K562 (cell line): ENCODE data around the gene ARHGAP32. TPM values are rescaled to one million over a fixed set of nuclear protein-coding genes. Genes with fewer than 3 reads are reported as not detected.

Experiments
- EWSR1 ChIP-seq: fragments of 450-650 bp; IDR thresholded peaks from 2 replicates; pipeline ENCODE4 v1.6.1; 2018; ENCODE audit warnings: borderline replicate concordance, mild to moderate bottlenecking, low read depth, moderate library complexity; ENCODE audit not compliant: partially characterized antibody
- HDAC6 ChIP-seq: IDR thresholded peaks from 2 replicates; pipeline ENCODE4 v1.6.1; 2012; ENCODE audit warnings: low read depth, mild to moderate bottlenecking, control low read depth, inconsistent platforms, low read length, moderate library complexity
- RFX1 ChIP-seq: fragments of 450-650 bp; IDR thresholded peaks from 2 replicates; pipeline ENCODE4 v1.6.1; 2016; ENCODE audit warnings: mild to moderate bottlenecking, moderate library complexity
- SMAD1 ChIP-seq: fragments of 150-350 bp; IDR thresholded peaks from 2 replicates; pipeline ENCODE4 v1.6.1; 2014; ENCODE audit warnings: low read length, low read depth; ENCODE audit not compliant: partially characterized antibody
- SMARCB1 ChIP-seq: IDR thresholded peaks from 2 replicates; pipeline ENCODE4 v1.6.1; 2011; ENCODE audit warnings: improper control_type of control experiment, low read depth; ENCODE audit not compliant: insufficient read length
- ZNF12 ChIP-seq: sonication (generic); formaldehyde crosslinking; IDR thresholded peaks from 2 replicates; pipeline ENCODE4 v1.4.0; 2020; ENCODE audit warnings: mild to moderate bottlenecking, missing genetic modification reagents
- ZNF124 ChIP-seq: sonication (generic); formaldehyde crosslinking; IDR thresholded peaks from 2 replicates; pipeline ENCODE4 v1.8.1; 2022; ENCODE audit warnings: missing genetic modification reagents
- ZNF668 ChIP-seq: fragments of 250-450 bp; sonication (Bioruptor Pico); IDR thresholded peaks from 2 replicates; pipeline ENCODE4 v1.8.0; 2022; ENCODE audit warnings: mild to moderate bottlenecking, inconsistent platforms
- polyA plus RNA-seq, 8 experiments: library from polyadenylated mRNA; depleted of rRNA in 4 of 8; stranded (reverse) in 5 of 8; unstranded in 3 of 8; fragments of >200 nt; fragmentation: Nextera tagmentation in 2 of 8; fragmentation: Illumina TruSeq in 1 of 8; extraction: Ambion mirVana in 2 of 8; extraction: Trizol in 1 of 8; gene quantifications; 2 replicates each; pipeline versions ENCODE4 v1.2.1 to v1.2.3, GENCODE V29; 2011 to 2014; ENCODE audit warnings: inconsistent platforms in 1 of 8, missing spikeins in 1 of 8
- total RNA-seq, 7 experiments: library from RNA; depleted of rRNA in 6 of 7; stranded (reverse); fragments of >200 nt in 6 of 7; fragmentation: Illumina TruSeq in 2 of 7; extraction: Trizol in 2 of 7; gene quantifications; 2 replicates each; pipeline versions ENCODE4 v1.2.1 to v1.2.3, GENCODE V29; 2011 to 2021; ENCODE audit warnings: low replicate concordance in 1 of 7
- TF ChIP-seq, protein P1 (sequence below): sonication (generic); formaldehyde crosslinking; IDR thresholded peaks from 2 replicates; pipeline ENCODE4 v1.8.0; 2023; ENCODE audit warnings: mild to moderate bottlenecking, missing genetic modification reagents

Gene ARHGAP32
- total and polyA plus RNA-seq, 9 of the 15 experiments (the other 6 are each of a cell fraction or from before 2014, with no cell fraction given), result 0.18 TPM; not detected in 8

DNA sequence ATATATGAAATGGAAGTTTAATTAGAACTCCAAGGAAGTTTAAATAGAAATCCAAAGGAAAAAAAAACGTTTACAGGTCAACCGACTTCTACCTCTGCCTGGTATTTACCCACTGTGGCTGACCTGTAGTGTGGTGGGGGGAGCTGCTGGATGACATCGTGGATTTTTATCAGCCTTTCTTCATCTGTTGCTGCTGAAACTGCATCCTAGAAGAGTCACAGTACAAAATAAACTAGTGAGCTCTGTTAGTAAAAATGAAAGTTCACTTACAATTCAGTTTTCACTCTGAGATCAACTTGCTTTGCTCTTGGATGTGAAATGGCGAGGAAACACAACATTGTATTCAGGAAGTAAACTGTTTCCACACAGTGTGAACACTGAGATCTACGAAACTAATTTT is 206.2 kb downstream of the ARHGAP32 start (continued):
- TF ChIP-seq RFX1 (no peak), SMAD1 (no peak), ZNF12 (CRISPR knock-in tag) (no peak), SMARCB1 (no peak), ZNF124 (CRISPR knock-in tag) (no peak), HDAC6 (no peak), ZNF668 (no peak), EWSR1 (no peak)
- TF ChIP-seq, protein P1, sequence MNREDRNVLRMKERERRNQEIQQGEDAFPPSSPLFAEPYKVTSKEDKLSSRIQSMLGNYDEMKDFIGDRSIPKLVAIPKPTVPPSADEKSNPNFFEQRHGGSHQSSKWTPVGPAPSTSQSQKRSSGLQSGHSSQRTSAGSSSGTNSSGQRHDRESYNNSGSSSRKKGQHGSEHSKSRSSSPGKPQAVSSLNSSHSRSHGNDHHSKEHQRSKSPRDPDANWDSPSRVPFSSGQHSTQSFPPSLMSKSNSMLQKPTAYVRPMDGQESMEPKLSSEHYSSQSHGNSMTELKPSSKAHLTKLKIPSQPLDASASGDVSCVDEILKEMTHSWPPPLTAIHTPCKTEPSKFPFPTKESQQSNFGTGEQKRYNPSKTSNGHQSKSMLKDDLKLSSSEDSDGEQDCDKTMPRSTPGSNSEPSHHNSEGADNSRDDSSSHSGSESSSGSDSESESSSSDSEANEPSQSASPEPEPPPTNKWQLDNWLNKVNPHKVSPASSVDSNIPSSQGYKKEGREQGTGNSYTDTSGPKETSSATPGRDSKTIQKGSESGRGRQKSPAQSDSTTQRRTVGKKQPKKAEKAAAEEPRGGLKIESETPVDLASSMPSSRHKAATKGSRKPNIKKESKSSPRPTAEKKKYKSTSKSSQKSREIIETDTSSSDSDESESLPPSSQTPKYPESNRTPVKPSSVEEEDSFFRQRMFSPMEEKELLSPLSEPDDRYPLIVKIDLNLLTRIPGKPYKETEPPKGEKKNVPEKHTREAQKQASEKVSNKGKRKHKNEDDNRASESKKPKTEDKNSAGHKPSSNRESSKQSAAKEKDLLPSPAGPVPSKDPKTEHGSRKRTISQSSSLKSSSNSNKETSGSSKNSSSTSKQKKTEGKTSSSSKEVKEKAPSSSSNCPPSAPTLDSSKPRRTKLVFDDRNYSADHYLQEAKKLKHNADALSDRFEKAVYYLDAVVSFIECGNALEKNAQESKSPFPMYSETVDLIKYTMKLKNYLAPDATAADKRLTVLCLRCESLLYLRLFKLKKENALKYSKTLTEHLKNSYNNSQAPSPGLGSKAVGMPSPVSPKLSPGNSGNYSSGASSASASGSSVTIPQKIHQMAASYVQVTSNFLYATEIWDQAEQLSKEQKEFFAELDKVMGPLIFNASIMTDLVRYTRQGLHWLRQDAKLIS (CRISPR knock-in tag), result no peak
- TF ChIP-seq, all 486 proteins: peak for 0
